Upper lobe of right lung (tissue), 1 donor: ENCODE results near the gene MBNL2. TPM values are rescaled to one million over a fixed set of nuclear protein-coding genes. Genes with fewer than 3 reads are reported as not detected.

Source experiments
- ATAC-seq: fragments of 200-7000 bp; cut with Tn5 transposase; one replicate; pipeline ENCODE4 v1.9.1; 2020; ENCODE audit warnings: mild to moderate bottlenecking, moderate library complexity
- DNase-seq: peaks from one replicate; pipeline ENCODE4 v3.0.0-alpha.2; 2020
- H3K27ac ChIP-seq: fragments of 200-600 bp; one replicate; pipeline ENCODE4 v1.8.0; 2022
- H3K27me3 ChIP-seq: fragments of 200-600 bp; one replicate; pipeline ENCODE4 v1.8.0; 2022; ENCODE audit warnings: mild to moderate bottlenecking
- H3K36me3 ChIP-seq: fragments of 200-600 bp; one replicate; pipeline ENCODE4 v1.8.0; 2022
- H3K4me1 ChIP-seq: fragments of 200-600 bp; one replicate; pipeline ENCODE4 v1.8.0; 2022
- H3K4me3 ChIP-seq: fragments of 200-600 bp; one replicate; pipeline ENCODE4 v1.8.0; 2022; ENCODE audit warnings: mild to moderate bottlenecking
- H3K9me3 ChIP-seq: fragments of 200-600 bp; one replicate; pipeline ENCODE4 v1.8.0; 2022
- CTCF ChIP-seq: fragments of 200-600 bp; IDR thresholded peaks from one replicate; pipeline ENCODE4 v1.8.0; 2022; ENCODE audit warnings: antibody characterized with exemption
- intact Hi-C: fragments of 100-400 bp; cut with DNase I; formaldehyde crosslinking; loops from one replicate; pipeline ENCODE4 v1.11.0; 2022
- total RNA-seq: library from RNA; stranded (reverse); fragmentation: NEBNext Ultra II Directional; extraction: Animal tissue kit (Norgen Biotek cat#: 25700); gene quantifications from one replicate; pipeline ENCODE4 v1.2.1, GENCODE V29; 2021
- donor health status: DM: no; HTN: yes; CAD: no; lungs with severe emphysema.

Gene MBNL2
- total RNA-seq, 1 donor from 2014 or later, result 60.6 TPM

DNA sequence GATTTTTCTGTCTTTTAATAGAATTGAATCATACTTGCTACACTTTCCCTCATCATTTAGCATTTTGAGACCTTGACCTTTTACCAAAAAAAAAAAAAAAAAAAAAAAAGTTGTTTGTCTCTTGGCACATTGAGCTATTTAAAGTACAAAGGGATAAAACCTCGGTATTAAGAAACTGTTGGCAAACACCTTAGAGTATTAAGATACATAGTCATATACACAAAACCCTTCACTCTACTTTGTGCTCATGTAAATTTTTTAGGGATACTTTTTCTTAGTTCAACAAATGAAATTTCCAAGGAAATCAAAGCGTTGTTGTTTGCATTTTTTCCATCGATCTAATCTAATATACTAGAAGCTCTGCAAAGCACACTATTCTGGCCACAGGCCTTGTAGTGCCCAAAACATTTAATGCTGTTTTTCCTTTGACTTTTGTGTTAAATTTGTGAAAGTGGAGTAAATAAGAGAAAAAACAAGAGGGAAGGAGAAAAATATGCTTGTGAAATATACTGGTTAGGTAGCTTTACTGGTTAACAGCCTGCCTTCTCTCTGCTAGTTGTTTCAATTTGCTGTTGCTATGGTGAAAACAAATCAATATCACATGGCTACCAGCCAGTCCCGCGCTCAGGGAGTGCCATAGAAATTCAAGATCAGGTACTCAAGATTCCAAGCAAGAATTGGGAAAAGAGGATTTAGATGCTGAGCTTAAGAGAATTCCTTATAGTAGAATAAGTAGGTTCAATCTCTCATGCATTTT is 2.6 kb downstream of the MBNL2 start:
- Histone ChIP-seq H3K27me3 (no peaks in the 10 kb centered on the region), H3K36me3 (no peaks in the 10 kb centered on the region), H3K27ac (peak overlapping the region; percentile 87), H3K4me1 (peaks cover 53% of the 10 kb centered on the region), H3K4me3 (peak overlapping the region; percentile 68), H3K9me3 (no peaks in the 10 kb centered on the region)
- intact Hi-C loops, result loop anchor here (10.0 kb wide), 1 partner anchor 120 kb away; no protein-coding TSS in a partner anchor
- no peak for ATAC-seq
- DNase-seq, result no peak
- TF ChIP-seq CTCF, result no peak

DNA sequence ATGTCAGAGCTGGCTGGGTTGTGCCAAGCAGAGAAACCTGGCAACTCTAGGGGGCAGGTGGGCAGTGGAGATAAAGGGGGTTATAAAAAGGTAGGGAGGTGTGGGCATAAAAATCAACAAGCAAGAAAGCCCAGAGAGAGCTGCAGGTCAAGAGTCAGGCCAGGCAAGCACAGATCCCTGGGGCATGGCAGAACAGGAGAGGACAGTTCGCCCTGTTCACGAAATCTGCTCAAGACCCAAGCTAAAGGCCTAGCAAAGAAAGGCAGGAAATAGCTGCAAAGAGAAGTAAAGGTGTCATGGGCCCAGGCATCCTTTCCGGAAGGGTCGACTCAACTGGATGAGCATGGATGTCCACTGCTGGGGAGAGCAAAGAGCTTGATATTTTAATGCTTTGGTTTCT is 3.4 kb downstream of the MBNL2 start:
- peaks cover 57% of the 10 kb centered on the region for H3K4me1 ChIP-seq

DNA sequence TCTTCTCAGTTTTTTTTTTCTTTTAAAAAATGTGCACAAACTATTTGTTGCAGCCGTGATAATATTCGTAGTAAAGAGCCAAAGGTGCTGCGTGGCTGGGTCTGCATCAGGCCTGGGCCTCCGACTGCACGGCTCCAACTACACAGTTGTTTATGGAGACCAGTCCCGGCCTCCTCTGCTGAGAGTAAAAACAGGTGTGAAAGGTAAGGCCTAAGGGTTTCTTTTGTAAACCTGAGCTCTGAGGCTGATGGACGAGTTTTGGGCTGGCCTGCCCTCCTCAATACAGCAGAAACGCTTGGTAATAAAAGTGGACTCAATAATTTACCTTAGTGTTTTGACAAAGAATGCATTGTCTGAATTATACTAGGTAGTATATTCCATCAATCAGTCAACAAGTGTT is 3.9 kb downstream of the MBNL2 start:
- TF ChIP-seq CTCF, result no peak
- Histone ChIP-seq H3K27ac (peak overlapping the region; percentile 87), H3K4me1 (peaks cover 57% of the 10 kb centered on the region), H3K27me3 (no peaks in the 10 kb centered on the region), H3K9me3 (no peaks in the 10 kb centered on the region), H3K36me3 (no peaks in the 10 kb centered on the region), H3K4me3 (peak overlapping the region; percentile 68)
- intact Hi-C loops, result loop anchor here (10.0 kb wide), 1 partner anchor 119 kb away; no protein-coding TSS in a partner anchor
- no peak for ATAC-seq
- no peak for DNase-seq

More for the DNA sequence above, 3.4 kb downstream of the MBNL2 start:
- Histone ChIP-seq H3K27ac (peak overlapping the region; percentile 87), H3K27me3 (no peaks in the 10 kb centered on the region), H3K4me3 (peak overlapping the region; percentile 68), H3K9me3 (no peaks in the 10 kb centered on the region), H3K36me3 (no peaks in the 10 kb centered on the region)
- intact Hi-C loops, result loop anchor here (10.0 kb wide), 1 partner anchor 119 kb away; no protein-coding TSS in a partner anchor
- TF ChIP-seq CTCF, result no peak
- DNase-seq, result no peak
- ATAC-seq, result no peak

- TF ChIP-seq CTCF, result no peak
- intact Hi-C loops, result loop anchor here (10.0 kb wide), 1 partner anchor 118 kb away; no protein-coding TSS in a partner anchor
- Histone ChIP-seq H3K4me1 (peaks cover 57% of the 10 kb centered on the region), H3K27me3 (no peaks in the 10 kb centered on the region), H3K4me3 (peak overlapping the region; percentile 68), H3K9me3 (no peaks in the 10 kb centered on the region), H3K27ac (peak overlapping the region; percentile 87), H3K36me3 (no peaks in the 10 kb centered on the region)
- peak; percentile 19 for ATAC-seq
- no peak for DNase-seq
Measured at GRCh38 chr13:97226788-97227627, 4.9 kb downstream of the MBNL2 start.

- DNase-seq (no peak), ATAC-seq (no peak)
- H3K9me3 ChIP-seq, result no peaks in the 10 kb centered on the region
- peaks cover 62% of the 10 kb centered on the region for H3K4me1 ChIP-seq
- no peaks in the 10 kb centered on the region for H3K27me3 ChIP-seq
- H3K27ac ChIP-seq, result no peak overlapping the region
- H3K36me3 ChIP-seq, result peaks cover 3% of the 10 kb centered on the region
- no peak for TF ChIP-seq CTCF
- no peak overlapping the region for H3K4me3 ChIP-seq
- intact Hi-C loops, result loop anchor here (10.0 kb wide), 1 partner anchor 116 kb away; no protein-coding TSS in a partner anchor
Measured at GRCh38 chr13:97228850-97229521, 6.9 kb downstream of the MBNL2 start.
